ENCODE measurements around the gene CNNM3.

The CNNM3 gene

GRCh38 chr2:96819128-96819875, 3.2 kb downstream of the CNNM3 start:
- no peak for DNase-seq (ENCODE audit: low spot score)

DNA sequence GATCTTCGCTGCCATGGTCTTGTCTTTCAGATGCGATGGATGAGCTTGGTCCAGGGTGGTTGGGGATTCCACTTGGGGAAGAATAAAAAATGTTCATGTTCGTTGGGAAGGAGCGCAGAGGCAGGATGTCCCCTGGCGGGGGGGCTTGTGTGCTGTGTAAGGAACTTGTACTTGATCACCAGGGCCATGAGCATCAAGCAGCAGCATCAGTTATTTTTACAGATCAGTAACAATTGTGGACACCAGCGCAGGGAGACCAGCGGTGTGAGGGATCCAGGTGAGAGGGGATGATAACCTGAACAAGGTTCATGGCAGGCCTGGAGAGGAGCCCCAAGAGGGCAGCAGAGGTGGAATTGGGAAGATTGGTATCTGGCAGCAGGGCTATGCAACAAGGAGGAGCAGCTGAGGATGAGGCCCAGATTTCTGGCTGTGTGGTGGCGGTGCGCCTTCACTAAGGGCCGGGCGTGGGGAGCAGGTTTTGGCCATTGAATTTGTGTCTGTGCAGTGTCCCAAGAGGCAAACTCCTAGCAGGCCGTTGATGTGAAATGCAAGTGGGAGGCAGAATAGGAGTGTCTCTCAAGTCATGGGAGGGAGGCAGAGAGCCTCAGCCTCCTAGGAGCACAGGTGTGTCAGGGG, 3.9 kb downstream of the CNNM3 start:
- no peak for DNase-seq (ENCODE audit: low spot score)

- DNase-seq (ENCODE audit: low spot score): no peak
Measured at GRCh38 chr2:96821113-96821675, 5.1 kb downstream of the CNNM3 start.

GRCh38 chr2:96822786-96823185, 6.7 kb downstream of the CNNM3 start:
- no peak for DNase-seq (ENCODE audit: low spot score)

DNA sequence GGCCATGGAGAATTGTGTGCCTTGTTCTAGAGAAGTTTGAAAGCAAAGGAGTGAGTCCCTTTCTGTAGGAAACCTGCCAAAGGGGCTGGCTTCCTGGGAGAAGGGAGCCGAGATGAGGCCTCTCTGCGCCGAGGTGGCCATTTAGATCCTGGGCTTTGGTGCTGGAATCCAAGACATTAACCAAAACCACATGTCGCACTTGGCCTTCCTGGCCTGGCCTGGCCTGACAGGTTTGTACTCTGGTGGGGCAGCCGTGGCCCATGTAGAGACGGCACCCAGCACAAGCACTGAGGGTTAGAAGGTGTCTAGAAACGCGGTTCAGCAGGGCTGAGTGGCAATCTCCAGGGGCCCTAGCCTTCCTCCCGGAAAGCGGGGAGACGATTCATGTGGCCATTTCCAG, 7.1 kb downstream of the CNNM3 start:
- DNase-seq (ENCODE audit: low spot score): no peak

DNA sequence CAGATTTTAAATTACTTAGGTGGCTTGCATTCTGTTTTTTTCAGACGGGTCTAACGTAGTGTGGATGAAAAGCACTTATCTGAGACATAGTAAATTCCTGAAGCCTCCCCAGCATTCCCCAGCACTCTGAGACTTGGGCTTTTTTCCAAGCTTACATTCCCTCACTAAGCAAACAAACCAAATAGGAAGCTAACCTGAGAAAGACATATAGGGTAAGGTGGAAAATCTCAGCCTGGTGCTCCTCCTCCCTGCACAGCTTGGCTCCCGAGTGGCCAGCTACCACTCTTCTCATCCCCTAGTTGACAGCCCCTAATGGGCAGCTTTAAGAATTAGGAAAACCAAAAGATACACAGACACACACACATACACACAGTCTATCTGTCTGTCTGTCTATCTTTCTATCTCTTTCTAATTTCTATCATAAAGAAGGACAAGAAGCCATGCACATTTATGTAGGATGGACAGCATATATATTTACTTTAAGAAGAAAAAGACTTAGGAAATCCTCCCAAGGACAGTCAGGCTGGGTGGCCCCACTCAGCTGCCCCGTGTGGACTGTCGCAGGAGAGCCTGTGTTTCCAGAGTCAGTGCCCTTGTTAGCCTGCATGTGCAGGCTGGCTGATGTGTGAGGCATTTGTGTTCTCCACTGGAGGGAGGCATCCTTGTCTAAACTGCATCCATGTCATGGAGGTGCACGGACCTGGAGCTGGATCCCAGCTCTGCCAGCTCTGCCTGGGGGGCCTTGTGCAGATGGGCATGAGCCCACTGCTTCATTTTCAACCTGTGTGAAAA, 8.2 kb downstream of the CNNM3 start:
- DNase-seq (ENCODE audit: low spot score): no peak

DNA sequence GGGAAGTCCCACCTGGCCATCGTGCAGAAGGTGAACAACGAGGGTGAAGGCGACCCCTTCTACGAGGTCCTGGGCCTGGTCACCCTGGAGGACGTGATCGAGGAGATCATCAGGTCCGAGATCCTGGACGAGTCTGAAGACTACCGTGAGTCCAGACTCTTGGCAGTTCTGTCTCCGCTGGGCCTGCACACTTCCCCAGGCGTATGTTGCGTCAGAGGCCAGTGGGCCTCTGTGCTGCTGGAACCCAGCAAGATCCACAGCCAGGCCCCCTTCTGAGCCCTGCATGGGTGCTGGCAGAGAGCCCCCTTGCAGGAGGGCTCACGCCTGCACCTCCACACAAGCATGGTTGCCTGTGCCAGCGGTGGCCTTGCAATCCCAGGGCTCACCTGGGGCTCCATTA, 9.0 kb downstream of the CNNM3 start:
- no peak for DNase-seq (ENCODE audit: low spot score)

- no peak for DNase-seq (ENCODE audit: low spot score)
Measured at GRCh38 chr2:96826546-96827278, 10.6 kb downstream of the CNNM3 start.

- DNase-seq (ENCODE audit: low spot score): no peak
Measured at GRCh38 chr2:96828436-96828835, 12.4 kb downstream of the CNNM3 start.

DNA sequence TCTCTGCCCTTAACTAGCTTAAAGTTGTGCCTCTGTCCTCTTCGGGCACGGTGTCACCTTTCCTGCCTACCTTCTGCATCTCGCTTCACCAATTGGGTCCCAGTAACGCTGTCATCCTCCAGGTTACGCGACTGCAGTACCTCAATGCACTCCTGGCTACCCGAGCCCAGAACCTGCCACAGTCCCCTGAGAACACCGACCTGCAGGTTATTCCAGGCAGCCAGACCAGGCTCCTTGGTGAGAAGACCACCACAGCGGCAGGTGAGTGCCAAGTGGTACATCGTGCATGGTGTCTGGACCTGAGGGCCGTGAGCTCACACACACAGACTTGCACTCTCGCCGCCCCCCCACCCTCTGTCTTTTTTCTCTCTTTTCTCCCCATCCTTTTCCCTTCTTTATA, 12.8 kb downstream of the CNNM3 start:
- DNase-seq (ENCODE audit: low spot score): no peak

GRCh38 chr2:96830044-96830562, 14.0 kb downstream of the CNNM3 start:
- no peak for DNase-seq (ENCODE audit: low spot score)

DNA sequence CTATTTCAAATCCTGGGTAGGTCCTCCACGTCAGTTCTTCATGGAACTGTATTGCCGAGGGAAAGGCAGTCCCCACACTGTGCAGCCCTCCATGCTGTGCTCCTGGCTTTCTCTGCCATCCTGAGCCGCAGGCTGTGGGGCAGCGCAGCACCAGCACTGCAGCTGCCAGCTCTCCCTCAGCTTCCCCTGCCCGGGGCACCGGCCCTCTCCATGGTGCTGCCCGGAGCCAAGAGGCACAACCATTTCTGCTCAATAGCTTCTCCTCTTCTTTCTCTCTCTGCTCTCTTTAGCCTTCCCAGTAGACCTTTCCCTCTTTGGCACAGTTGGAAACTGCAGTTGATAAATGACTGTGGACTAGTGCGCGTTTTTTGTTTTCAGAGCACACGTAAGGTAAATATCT, 15.6 kb downstream of the CNNM3 start:
- no peak for DNase-seq (ENCODE audit: low spot score)

DNA sequence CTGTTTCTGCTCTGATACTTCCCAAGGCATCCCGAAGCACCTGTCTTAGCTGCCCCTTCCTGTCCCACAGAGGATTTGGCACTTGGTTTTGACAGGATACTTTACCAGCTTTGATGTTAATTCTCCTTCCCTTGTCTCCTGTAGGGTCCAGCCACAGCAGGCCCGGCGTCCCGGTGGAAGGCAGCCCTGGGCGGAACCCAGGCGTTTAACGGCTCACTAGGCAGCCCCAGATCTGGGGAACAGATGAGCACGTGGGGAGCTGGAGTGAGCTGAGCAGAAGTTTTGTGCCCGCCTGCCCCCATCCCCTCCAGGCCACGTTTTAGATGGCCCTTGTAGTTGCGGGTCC, 16.3 kb downstream of the CNNM3 start:
- no peak for DNase-seq (ENCODE audit: low spot score)

DNA sequence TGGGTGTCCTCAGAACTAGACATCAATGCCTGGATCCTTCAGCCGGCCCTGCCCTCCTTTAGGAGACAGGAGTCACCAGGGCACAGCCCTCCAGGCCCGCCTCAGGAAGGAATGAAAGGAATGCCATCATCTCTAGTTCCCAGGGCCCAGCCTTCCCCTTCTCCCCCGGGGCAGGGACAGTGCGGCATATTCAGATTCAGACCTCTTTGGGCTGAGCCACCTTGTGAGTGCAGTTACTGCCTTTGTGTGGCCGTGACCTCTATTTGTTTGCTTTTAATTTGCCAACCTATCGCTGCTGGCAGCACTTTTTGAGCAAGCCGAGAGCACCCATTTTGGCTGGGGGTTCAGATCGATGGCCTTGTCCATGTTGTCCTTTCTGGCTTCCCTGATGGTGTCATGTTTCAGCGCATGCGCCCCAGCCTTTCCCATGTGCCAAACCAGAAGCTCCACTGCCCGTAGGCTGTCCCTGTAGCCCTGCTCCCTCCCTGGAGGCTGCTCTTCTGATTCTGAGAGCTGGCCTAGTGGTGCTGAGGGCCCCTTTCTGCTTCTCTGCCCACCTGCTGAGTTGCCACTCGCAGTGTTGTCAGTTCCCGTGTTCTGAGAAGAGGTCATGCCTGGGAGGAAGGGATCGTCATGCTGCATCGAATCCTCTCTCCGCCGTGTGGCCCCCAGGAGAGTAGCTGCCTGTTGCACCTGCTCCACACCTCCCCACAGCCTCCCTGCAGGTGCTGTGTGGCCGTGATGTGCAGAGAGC, 16.9 kb downstream of the CNNM3 start:
- DNase-seq (ENCODE audit: low spot score): no peak

DNA sequence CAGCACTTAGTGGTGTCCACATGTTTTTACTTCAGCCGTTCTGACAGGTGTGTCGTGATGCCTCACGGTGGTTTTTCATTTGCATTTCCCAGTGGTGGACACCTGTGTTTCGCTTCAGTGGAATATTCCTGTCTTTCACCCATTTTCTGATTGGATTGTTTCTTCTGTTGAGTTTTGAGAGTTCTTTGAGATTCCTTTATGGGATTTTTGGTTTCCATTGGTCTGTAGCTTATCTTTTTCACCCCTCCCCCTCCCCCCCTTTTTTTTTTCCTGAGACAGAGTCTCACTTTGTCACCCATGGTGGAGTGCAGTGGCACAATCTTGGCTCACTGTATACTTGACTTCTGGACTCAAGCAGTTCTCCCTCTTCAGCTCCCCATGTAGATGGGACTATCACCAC, 19.8 kb downstream of the CNNM3 start:
- no peak for DNase-seq (ENCODE audit: low spot score)

DNA sequence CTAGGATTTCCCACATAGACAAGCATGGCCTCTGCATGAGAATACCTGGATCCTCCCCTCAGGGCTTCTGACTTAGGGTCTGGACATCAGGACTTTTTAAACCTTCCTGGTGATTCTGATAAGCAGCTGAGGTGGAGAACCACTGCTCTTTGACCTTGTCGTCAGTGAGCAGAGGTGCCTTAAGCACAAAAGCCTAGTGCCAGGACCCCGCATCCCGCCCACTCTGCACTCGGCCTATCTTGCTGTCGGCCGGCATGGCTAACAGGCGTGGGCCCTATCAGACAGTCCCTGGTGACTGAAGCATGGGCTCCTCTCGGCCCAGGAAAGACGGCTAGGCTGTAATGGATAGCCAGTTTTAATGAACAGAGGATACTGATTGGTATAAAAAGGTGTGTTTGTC, 21.5 kb downstream of the CNNM3 start:
- no peak for DNase-seq (ENCODE audit: low spot score)

DNA sequence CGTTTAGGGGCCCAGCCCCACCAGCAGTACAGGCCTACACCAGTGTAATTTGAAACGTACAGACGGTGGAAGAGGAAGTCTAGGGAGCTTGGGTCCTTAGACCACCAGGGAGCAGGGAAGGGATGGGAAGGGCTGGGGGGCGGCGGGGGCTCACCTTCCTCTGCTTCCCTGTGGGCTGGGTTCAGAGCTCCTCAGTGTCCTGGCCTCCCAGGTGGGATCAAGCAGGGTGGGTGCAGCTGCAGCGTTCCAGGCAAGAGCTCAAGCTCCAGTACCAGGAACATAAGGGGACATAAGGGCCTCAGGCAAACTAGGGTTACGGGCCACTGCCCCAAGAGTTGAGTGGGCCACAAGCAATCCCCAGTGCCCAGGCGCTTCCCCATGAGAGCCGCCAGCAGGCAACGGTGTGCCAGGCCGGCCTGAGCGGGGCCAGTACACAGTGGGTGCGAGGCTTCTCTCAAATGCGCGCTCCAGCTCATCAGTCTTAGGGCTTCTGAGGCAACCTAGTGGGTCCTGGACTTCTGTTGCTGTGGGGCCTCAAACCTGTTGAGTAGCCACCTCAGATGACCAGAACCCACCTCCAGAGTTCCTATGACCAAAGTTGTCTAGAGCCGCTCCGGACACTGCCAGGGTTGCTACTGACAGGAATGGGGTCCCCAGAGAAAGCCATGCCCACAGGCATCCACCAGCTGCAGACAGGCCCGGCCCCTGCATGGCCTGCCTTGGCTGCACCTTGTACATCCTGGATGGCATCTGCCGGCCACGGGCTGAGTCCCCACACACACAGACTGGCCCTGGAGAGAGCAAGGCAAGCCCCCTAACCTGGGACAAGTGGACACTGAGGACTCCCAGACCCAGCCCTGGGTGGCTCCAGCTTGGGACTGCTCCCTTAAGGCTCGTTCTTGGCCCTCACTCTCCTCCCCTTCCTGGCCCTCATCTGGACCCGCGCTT, 22.6 kb downstream of the CNNM3 start:
- no peak for DNase-seq (ENCODE audit: low spot score)

DNA sequence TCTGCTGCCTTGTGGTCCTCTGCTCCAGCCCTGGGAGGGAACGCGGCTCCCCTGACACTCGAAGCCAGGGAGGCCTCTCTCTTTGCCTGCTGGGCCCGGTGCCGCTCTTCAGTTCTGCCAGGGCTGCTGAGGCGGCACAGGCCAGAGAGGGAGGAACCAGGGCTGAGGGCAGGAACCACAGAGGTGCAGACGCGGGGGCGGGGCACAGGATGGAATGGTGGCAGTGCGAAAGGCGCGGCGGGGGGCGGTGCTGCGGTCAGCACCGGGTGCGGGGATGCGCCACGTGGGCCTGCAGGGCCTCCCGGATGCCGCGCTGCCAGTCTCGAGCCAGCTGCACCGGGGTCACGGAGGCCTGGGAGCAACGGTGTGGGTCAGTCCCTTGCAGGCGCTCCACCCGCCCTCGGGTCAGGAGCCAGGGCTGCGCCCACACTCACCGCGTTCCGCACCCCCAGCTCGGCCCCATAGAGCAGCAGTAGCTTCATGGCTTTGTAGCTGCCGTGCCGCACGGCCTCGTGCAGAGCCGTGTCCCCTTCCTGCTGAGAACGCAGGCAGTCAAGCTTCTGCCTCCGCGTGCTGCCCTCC, 23.3 kb downstream of the CNNM3 start:
- peak; percentile 86 for DNase-seq (ENCODE audit: low spot score)
